Neural cell (in vitro differentiated cells): ENCODE results near the gene TMEM126B. TPM values are rescaled to one million over a fixed set of nuclear protein-coding genes. Genes with fewer than 3 reads are reported as not detected.

Source experiments
- H2AFZ ChIP-seq: fragments of 200-600, 300-800 bp; sonication (generic), shearing (Covaris generic); 2 replicates; pipeline ENCODE4 v1.6.0; 2014; ENCODE audit warnings: low read depth, mild to moderate bottlenecking, antibody characterized with exemption, low read length, moderate library complexity
- H3F3A ChIP-seq: fragments of 200-600 bp; shearing (Covaris generic); 2 replicates; pipeline ENCODE4 v1.6.1; 2016; ENCODE audit warnings: mild to moderate bottlenecking, moderate library complexity, mixed read lengths, antibody characterized with exemption, low read length; ENCODE audit not compliant: insufficient read depth, poor library complexity, severe bottlenecking
- H3K27ac ChIP-seq: fragments of 200-600, 300-800 bp; sonication (generic), shearing (Covaris generic); 2 replicates; pipeline ENCODE4 v1.5.1; 2014; ENCODE audit warnings: mild to moderate bottlenecking, low read length, moderate library complexity
- H3K27me3 ChIP-seq: fragments of 300-800, 200-600 bp; sonication (generic), shearing (Covaris generic); 2 replicates; pipeline ENCODE4 v1.6.0; 2014; ENCODE audit warnings: mild to moderate bottlenecking, low read depth, low read length, moderate library complexity; ENCODE audit not compliant: insufficient read depth
- H3K36me3 ChIP-seq: fragments of 300-800, 200-600 bp; sonication (generic), shearing (Covaris generic); 2 replicates; pipeline ENCODE4 v1.5.1; 2014; ENCODE audit warnings: mild to moderate bottlenecking, antibody characterized with exemption, low read length, moderate library complexity; ENCODE audit not compliant: insufficient read depth
- H3K4me2 ChIP-seq: fragments of 300-800, 200-600 bp; sonication (generic), shearing (Covaris generic); 2 replicates; pipeline ENCODE4 v1.6.0; 2014; ENCODE audit warnings: mild to moderate bottlenecking, low read length
- H3K4me3 ChIP-seq: fragments of 300-800, 200-600 bp; sonication (generic), shearing (Covaris generic); 2 replicates; pipeline ENCODE4 v1.5.1; 2014; ENCODE audit warnings: mild to moderate bottlenecking, low read length, moderate library complexity
- H3K79me2 ChIP-seq: fragments of 200-600 bp; shearing (Covaris generic); replicated peaks from 2 replicates; pipeline ENCODE4 v1.6.0; 2014; ENCODE audit warnings: mild to moderate bottlenecking, low read length, moderate library complexity; ENCODE audit not compliant: insufficient read depth
- H3K9ac ChIP-seq: fragments of 300-800, 200-600 bp; sonication (generic), shearing (Covaris generic); 2 replicates; pipeline ENCODE4 v1.6.1; 2016; ENCODE audit warnings: mild to moderate bottlenecking, low read length, mixed read lengths
- H3K9me2 ChIP-seq: fragments of 200-600 bp; shearing (Covaris generic); 2 replicates; pipeline ENCODE4 v1.6.1; 2016; ENCODE audit warnings: mild to moderate bottlenecking, low read length, mixed read lengths; ENCODE audit not compliant: insufficient read depth
- H3K9me3 ChIP-seq: fragments of 200-600, 300-800 bp; sonication (generic), shearing (Covaris generic); 2 replicates; pipeline ENCODE4 v1.6.1; 2016; ENCODE audit warnings: mild to moderate bottlenecking, mixed run types, low read length, moderate library complexity, mixed read lengths
- H4K20me1 ChIP-seq: fragments of 200-600 bp; shearing (Covaris generic); 2 replicates; pipeline ENCODE4 v1.6.1; 2016; ENCODE audit warnings: mild to moderate bottlenecking, mixed run types; ENCODE audit not compliant: insufficient read depth
- CTCF ChIP-seq: fragments of 450-650 bp; IDR thresholded peaks from 2 replicates; pipeline ENCODE4 v1.5.1; 2014; ENCODE audit warnings: antibody characterized with exemption, mild to moderate bottlenecking, moderate library complexity; ENCODE audit not compliant: poor library complexity, severe bottlenecking
- EP300 ChIP-seq: fragments of 450-650 bp; conservative IDR thresholded peaks from 2 replicates; pipeline ENCODE4 v1.6.1; 2014; ENCODE audit warnings: antibody characterized with exemption, mild to moderate bottlenecking, moderate library complexity; ENCODE audit not compliant: poor library complexity, severe bottlenecking
- EZH2 ChIP-seq: fragments of 200-600, 300-800 bp; shearing (Covaris generic), sonication (generic); IDR thresholded peaks from 2 replicates; pipeline ENCODE4 v1.6.1; 2014; ENCODE audit warnings: antibody characterized with exemption, low read length, borderline replicate concordance, mild to moderate bottlenecking; ENCODE audit not compliant: insufficient read depth, poor library complexity, severe bottlenecking
- MXI1 ChIP-seq: fragments of 450-650 bp; conservative IDR thresholded peaks from 2 replicates; pipeline ENCODE4 v1.6.1; 2014; ENCODE audit warnings: antibody characterized with exemption, mild to moderate bottlenecking; ENCODE audit not compliant: poor library complexity, severe bottlenecking
- POLR2AphosphoS5 ChIP-seq: IDR thresholded peaks from 2 replicates; pipeline ENCODE4 v1.6.1; 2012
- RAD21 ChIP-seq: fragments of 450-650 bp; conservative IDR thresholded peaks from 2 replicates; pipeline ENCODE4 v1.6.1; 2014; ENCODE audit warnings: antibody characterized with exemption, mild to moderate bottlenecking, moderate library complexity
- REST ChIP-seq: IDR thresholded peaks from 2 replicates; pipeline ENCODE4 v1.6.1; 2012; ENCODE audit warnings: borderline replicate concordance
- SMC3 ChIP-seq: fragments of 450-650 bp; conservative IDR thresholded peaks from 2 replicates; pipeline ENCODE4 v1.6.1; 2014; ENCODE audit warnings: antibody characterized with exemption, mild to moderate bottlenecking, moderate library complexity; ENCODE audit not compliant: poor library complexity
- TAF1 ChIP-seq: IDR thresholded peaks from 2 replicates; pipeline ENCODE4 v1.6.1; 2012; ENCODE audit warnings: low read depth
- polyA plus RNA-seq: library from polyadenylated mRNA; depleted of rRNA; stranded (reverse); fragments of >200 nt; gene quantifications from 2 replicates; pipeline ENCODE4 v1.2.3, GENCODE V29; 2014

Gene TMEM126B
- polyA plus RNA-seq, 1 donor from 2014 or later: 111 TPM

GRCh38 chr11:85664615-85665481 is 36.5 kb downstream of the TMEM126B start, which contains the start of gene CREBZF:
Gene CREBZF (minus strand): TSS chr11:85665129. CDS start chr11:85664875, 254 bp downstream.
- Histone ChIP-seq H3K27ac (peak within 1 kb of the TSS; percentile 96), H3K4me3 (peak within 1 kb of the TSS; percentile 89), H4K20me1 (peaks cover 13% of the 10 kb centered on the region), H3K36me3 (peaks cover 7% of the 10 kb centered on the region), H3F3A (no peaks in the 10 kb centered on the region), H2AFZ (peak within 1 kb of the TSS; percentile 65), H3K9me2 (no peaks in the 10 kb centered on the region), H3K9me3 (no peaks in the 10 kb centered on the region), H3K27me3 (no peaks in the 10 kb centered on the region), H3K9ac (peak within 1 kb of the TSS; percentile 97), H3K4me2 (peak within 1 kb of the TSS; percentile 56), H3K79me2 (peaks cover 40% of the 10 kb centered on the region)
- peak; percentile 41 for TF ChIP-seq TAF1
- no peak for TF ChIP-seq RAD21
- TF ChIP-seq MXI1: peak; percentile 65
- TF ChIP-seq REST: peak; percentile 72
- TF ChIP-seq EZH2: no peak
- TF ChIP-seq POLR2AphosphoS5: peak; percentile 97
- TF ChIP-seq CTCF: no peak
- no peak for TF ChIP-seq SMC3
- peak; percentile 32 for TF ChIP-seq EP300

GRCh38 chr11:85665733-85666132 is 37.3 kb downstream of the TMEM126B start:
- H3K4me2 ChIP-seq: no peak overlapping the region

More at GRCh38 chr11:85665733-85666132, 37.3 kb downstream of the TMEM126B start:
- peak overlapping the region; percentile 65 for H2AFZ ChIP-seq
- H4K20me1 ChIP-seq: peaks cover 13% of the 10 kb centered on the region
- H3K9me2 ChIP-seq: no peaks in the 10 kb centered on the region
- H3K27me3 ChIP-seq: no peaks in the 10 kb centered on the region
- H3K79me2 ChIP-seq: peaks cover 31% of the 10 kb centered on the region
- no peaks in the 10 kb centered on the region for H3K36me3 ChIP-seq
- TF ChIP-seq SMC3: no peak
- TF ChIP-seq RAD21: no peak
- no peak for TF ChIP-seq MXI1
- TF ChIP-seq POLR2AphosphoS5: no peak
- TF ChIP-seq CTCF: no peak
- no peak for TF ChIP-seq EZH2
- no peak for TF ChIP-seq TAF1
- TF ChIP-seq EP300: no peak
- TF ChIP-seq REST: no peak
- no peaks in the 10 kb centered on the region for H3K9me3 ChIP-seq
- no peak overlapping the region for H3K4me3 ChIP-seq
- no peaks in the 10 kb centered on the region for H3F3A ChIP-seq
- no peak overlapping the region for H3K27ac ChIP-seq
- peak overlapping the region; percentile 97 for H3K9ac ChIP-seq
